Gastrocnemius medialis (tissue), 4 donors: ENCODE data around the gene CIT.

Experiments used
- CTCF ChIP-seq, 5 experiments: fragments of 450-650 bp in 3 of 5; fragments of 200-600 bp in 2 of 5; sonication (generic) in 2 of 5; IDR thresholded peaks in 4 of 5; conservative IDR thresholded peaks in 1 of 5; 1 replicate in 4 of 5; 2 replicates in 1 of 5; pipeline ENCODE4 v1.5.1; 2016 to 2019; ENCODE audit warnings: antibody characterized with exemption in 5 of 5, mild to moderate bottlenecking in 3 of 5, moderate library complexity in 3 of 5
- POLR2A ChIP-seq, 2 donors: fragments of 450-650 bp; IDR thresholded peaks; one replicate each; pipeline ENCODE4 v1.6.1; 2017; ENCODE audit warnings: antibody characterized with exemption in 2 of 2, mild to moderate bottlenecking in 2 of 2, moderate library complexity in 2 of 2

GRCh38 chr12:119671070-119671469 is 206.1 kb downstream of the CIT start:
- TF ChIP-seq CTCF (IDR thresholded peaks at IDR 0.05 in 4 of 5, conservative IDR thresholded peaks at IDR 0.05 in 1 of 5) (no peak), POLR2A (IDR thresholded peaks at IDR 0.05) (no peak)
